ENCODE measurements around the gene SPOP.

SPOP gene

DNA sequence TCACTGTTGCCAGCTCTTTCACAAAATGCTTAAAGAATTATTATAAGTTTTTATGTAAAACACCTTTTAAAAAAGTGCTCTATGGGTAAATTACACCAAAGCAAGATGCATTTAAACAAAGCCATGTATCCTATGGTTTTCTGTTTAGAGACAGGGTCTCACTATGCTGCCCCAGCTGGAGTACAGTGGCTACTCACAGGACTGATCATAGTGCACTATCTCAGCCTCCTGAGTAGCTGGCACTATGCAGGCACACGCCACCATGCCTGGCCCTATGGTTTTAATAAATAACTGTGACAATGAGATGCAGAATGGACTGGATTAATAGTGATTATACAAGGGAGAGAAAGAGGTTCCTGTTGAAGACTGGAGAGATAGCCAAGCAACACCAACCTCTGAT is 40.2 kb downstream of the SPOP start:
- no peak for TF ChIP-seq FOXK2 (IDR thresholded peaks at IDR 0.05)
- TF ChIP-seq, protein P1, sequence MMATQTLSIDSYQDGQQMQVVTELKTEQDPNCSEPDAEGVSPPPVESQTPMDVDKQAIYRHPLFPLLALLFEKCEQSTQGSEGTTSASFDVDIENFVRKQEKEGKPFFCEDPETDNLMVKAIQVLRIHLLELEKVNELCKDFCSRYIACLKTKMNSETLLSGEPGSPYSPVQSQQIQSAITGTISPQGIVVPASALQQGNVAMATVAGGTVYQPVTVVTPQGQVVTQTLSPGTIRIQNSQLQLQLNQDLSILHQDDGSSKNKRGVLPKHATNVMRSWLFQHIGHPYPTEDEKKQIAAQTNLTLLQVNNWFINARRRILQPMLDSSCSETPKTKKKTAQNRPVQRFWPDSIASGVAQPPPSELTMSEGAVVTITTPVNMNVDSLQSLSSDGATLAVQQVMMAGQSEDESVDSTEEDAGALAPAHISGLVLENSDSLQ (IDR thresholded peaks at IDR 0.05): no peak
- TF ChIP-seq L3MBTL2 (conservative IDR thresholded peaks at IDR 0.05): no peak
- no peak for TF ChIP-seq ELF4 (IDR thresholded peaks at IDR 0.05)
- TF ChIP-seq ZNF384 (IDR thresholded peaks at IDR 0.05): no peak
- no peak for TF ChIP-seq FOXA1 (IDR thresholded peaks at IDR 0.05)
- no peak for TF ChIP-seq SP1 (IDR thresholded peaks at IDR 0.05)
- TF ChIP-seq ARNT (IDR thresholded peaks at IDR 0.05): no peak
- no peak for TF ChIP-seq HDGF (IDR thresholded peaks at IDR 0.05; ENCODE audit: borderline replicate concordance)
- TF ChIP-seq FOXM1 (IDR thresholded peaks at IDR 0.05; ENCODE audit: borderline replicate concordance): no peak
- no peak for TF ChIP-seq SUZ12 (IDR thresholded peaks at IDR 0.05)
- TF ChIP-seq NFRKB (IDR thresholded peaks at IDR 0.05): no peak
- TF ChIP-seq CTBP1 (IDR thresholded peaks at IDR 0.05; ENCODE audit: borderline replicate concordance): no peak
- TF ChIP-seq LEF1 (IDR thresholded peaks at IDR 0.05; ENCODE audit: borderline replicate concordance): no peak
- no peak for TF ChIP-seq TARDBP (IDR thresholded peaks at IDR 0.05)
- ChIA-PET POLR2A (no interaction called here), CTCF (interaction anchor here (0.7 kb wide), 1 partner anchor 272 kb away, joined by 3 read pairs; no protein-coding TSS in a partner anchor)
- no peak for DNase-seq (ENCODE audit: extremely low spot score)

DNA sequence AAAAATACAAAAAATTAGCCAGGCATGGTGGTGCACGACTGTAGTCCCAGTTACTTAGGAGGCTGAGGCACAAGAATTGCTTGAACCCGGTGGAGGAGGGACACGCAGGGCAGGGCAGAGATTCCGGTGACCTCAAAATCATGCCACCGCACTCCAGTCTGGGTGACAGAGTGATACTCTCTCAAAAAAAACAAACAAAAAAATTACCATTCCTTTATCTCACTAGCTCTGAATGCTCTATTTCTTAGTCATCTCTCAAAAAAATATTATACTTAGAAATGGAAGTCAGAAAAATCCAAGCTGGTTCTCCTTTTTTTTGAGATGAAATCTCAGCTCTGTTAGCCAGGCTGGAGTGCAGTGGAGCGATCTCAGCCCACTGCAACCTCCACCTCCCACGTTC is 40.8 kb downstream of the SPOP start:
- ChIA-PET CTCF (interaction anchor here (0.6 to 0.7 kb wide), 2 partner anchors 223 to 271 kb away, joined by 3 to 4 read pairs; no protein-coding TSS in a partner anchor), POLR2A (no interaction called here)
- no peak for DNase-seq (ENCODE audit: extremely low spot score)
- no peak for TF ChIP-seq NFRKB (IDR thresholded peaks at IDR 0.05)
- no peak for TF ChIP-seq FOXA1 (IDR thresholded peaks at IDR 0.05)
- TF ChIP-seq, protein P1 (IDR thresholded peaks at IDR 0.05): no peak
- TF ChIP-seq L3MBTL2 (conservative IDR thresholded peaks at IDR 0.05): no peak
- TF ChIP-seq HDGF (IDR thresholded peaks at IDR 0.05; ENCODE audit: borderline replicate concordance): no peak
- TF ChIP-seq BHLHE40 (IDR thresholded peaks at IDR 0.05; ENCODE audit: borderline replicate concordance): no peak

DNA sequence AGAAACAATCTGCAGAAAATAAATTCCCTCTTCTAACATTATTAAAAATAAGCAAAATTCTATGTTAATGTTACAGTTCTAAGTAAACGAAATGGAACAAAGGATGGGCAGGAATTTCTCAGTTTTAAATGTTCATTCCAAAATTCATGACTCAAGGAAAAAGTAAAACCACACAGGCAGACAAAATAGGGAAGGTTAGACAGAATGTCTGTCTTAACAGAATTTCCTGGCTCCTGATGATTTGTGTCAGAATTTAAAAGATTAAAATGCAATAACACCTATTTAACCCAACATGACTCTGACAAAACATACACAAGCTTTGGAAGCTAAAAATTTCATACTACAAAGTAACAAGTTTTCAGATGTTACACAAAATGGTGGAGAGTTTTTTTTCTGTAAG is 42.8 kb downstream of the SPOP start:
- TF ChIP-seq NFRKB (IDR thresholded peaks at IDR 0.05) (no peak), LEF1 (IDR thresholded peaks at IDR 0.05; ENCODE audit: borderline replicate concordance) (no peak), CTBP1 (IDR thresholded peaks at IDR 0.05; ENCODE audit: borderline replicate concordance) (no peak), ZNF384 (IDR thresholded peaks at IDR 0.05) (no peak), ELF4 (IDR thresholded peaks at IDR 0.05) (no peak), SP1 (IDR thresholded peaks at IDR 0.05) (no peak), FOXK2 (IDR thresholded peaks at IDR 0.05) (no peak), FOXA1 (IDR thresholded peaks at IDR 0.05) (no peak), SUZ12 (IDR thresholded peaks at IDR 0.05) (no peak), L3MBTL2 (conservative IDR thresholded peaks at IDR 0.05) (no peak), HDGF (IDR thresholded peaks at IDR 0.05; ENCODE audit: borderline replicate concordance) (no peak), BHLHE40 (IDR thresholded peaks at IDR 0.05; ENCODE audit: borderline replicate concordance) (no peak), ARNT (IDR thresholded peaks at IDR 0.05) (no peak), FOXM1 (IDR thresholded peaks at IDR 0.05; ENCODE audit: borderline replicate concordance) (no peak), TARDBP (IDR thresholded peaks at IDR 0.05) (no peak)
- TF ChIP-seq, protein P1 (IDR thresholded peaks at IDR 0.05): no peak
- ChIA-PET POLR2A (no interaction called here), CTCF (no interaction called here)
- no peak for DNase-seq (ENCODE audit: extremely low spot score)

DNA sequence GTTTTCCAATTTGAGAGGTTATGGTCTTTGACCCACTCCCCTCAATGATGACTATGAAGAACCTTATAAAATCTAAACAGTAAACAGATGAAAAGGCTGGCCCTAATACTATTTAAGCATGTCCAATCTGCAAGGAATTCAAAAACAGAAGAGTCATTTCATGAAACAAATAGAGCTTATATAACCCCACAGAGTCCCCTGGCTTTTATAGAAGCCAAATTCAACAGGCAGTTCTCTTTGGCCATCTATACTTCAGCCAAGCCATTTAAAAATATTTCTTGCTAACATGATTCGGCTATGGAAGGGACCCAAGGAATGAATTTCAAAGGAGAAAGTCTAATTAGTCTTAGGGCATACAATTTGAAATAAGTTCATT is 43.4 kb downstream of the SPOP start:
- ChIA-PET CTCF (no interaction called here), POLR2A (no interaction called here)
- TF ChIP-seq FOXK2 (IDR thresholded peaks at IDR 0.05) (no peak), FOXA1 (IDR thresholded peaks at IDR 0.05) (no peak), SUZ12 (IDR thresholded peaks at IDR 0.05) (no peak), LEF1 (IDR thresholded peaks at IDR 0.05; ENCODE audit: borderline replicate concordance) (no peak), ELF4 (IDR thresholded peaks at IDR 0.05) (no peak), NFRKB (IDR thresholded peaks at IDR 0.05) (no peak), CTBP1 (IDR thresholded peaks at IDR 0.05; ENCODE audit: borderline replicate concordance) (no peak)

DNA sequence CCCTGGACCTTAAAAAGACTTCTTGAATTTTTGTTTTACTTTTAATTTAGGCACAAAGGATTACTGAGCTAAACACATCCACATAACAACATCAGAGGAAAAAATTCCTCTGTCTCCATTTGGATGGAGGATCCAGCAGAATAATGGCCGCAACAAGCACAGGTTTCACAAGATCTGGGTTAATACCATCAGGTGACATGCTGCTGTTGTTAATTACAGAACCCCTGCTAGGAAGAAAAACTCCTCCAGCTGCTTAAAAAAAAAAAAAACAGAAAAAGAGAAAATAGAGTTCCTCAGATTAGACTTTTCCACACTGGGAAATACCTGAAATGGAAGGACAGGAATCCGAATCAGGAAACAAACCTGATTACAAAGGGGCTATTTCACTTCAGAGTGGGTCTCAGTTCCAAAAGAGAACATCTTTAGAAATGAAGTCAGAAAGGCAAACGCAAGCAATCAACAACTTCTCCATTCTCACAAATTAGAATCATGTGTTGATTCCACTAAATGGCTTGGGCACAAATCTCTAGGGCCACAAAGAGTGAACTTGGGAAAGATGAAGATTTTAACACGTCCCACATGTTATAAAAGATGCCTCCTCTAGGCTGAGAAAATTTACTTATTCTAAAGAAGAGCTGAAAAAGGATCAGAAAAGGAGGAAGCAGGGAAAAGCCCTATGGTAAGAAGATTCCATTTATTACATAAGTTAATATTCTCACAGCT is 44.0 kb downstream of the SPOP start:
- no peak for DNase-seq (ENCODE audit: extremely low spot score)
- TF ChIP-seq HDGF (IDR thresholded peaks at IDR 0.05; ENCODE audit: borderline replicate concordance): no peak
- no peak for TF ChIP-seq SUZ12 (IDR thresholded peaks at IDR 0.05)
- TF ChIP-seq NFRKB (IDR thresholded peaks at IDR 0.05): no peak
- no peak for TF ChIP-seq FOXK2 (IDR thresholded peaks at IDR 0.05)
- no peak for TF ChIP-seq TARDBP (IDR thresholded peaks at IDR 0.05)
- TF ChIP-seq, protein P1 (IDR thresholded peaks at IDR 0.05): no peak
- TF ChIP-seq SP1 (IDR thresholded peaks at IDR 0.05): no peak
- no peak for TF ChIP-seq CTBP1 (IDR thresholded peaks at IDR 0.05; ENCODE audit: borderline replicate concordance)
- no peak for TF ChIP-seq L3MBTL2 (conservative IDR thresholded peaks at IDR 0.05)
- TF ChIP-seq BHLHE40 (IDR thresholded peaks at IDR 0.05; ENCODE audit: borderline replicate concordance): no peak
- TF ChIP-seq LEF1 (IDR thresholded peaks at IDR 0.05; ENCODE audit: borderline replicate concordance): no peak
- no peak for TF ChIP-seq FOXM1 (IDR thresholded peaks at IDR 0.05; ENCODE audit: borderline replicate concordance)
- TF ChIP-seq FOXA1 (IDR thresholded peaks at IDR 0.05): no peak
- POLR2A ChIA-PET: no interaction called here
- CTCF ChIA-PET: no interaction called here

More for the DNA sequence above, 43.4 kb downstream of the SPOP start:
- DNase-seq (ENCODE audit: extremely low spot score): no peak
